ENCODE data around the gene LIFR. TPM values are rescaled to one million over a fixed set of nuclear protein-coding genes. Genes with fewer than 3 reads are reported as not detected.
A peak's percentile ranks its signal among the peaks of the same experiment; 100 is the strongest.

Gene LIFR
- total RNA-seq, 2 donors from 2014 or later, result 81.7 to 85.9 TPM

GRCh38 chr5:38598994-38599617 is 42.7 kb upstream of the LIFR start:
- H3K4me1 Mint-ChIP-seq, result peaks cover 80% of the 10 kb centered on the region
- peak overlapping the region; percentile 14 for H3K9ac ChIP-seq (ENCODE audit: extremely low read depth, low read length, poor library complexity, severe bottlenecking)
- H3K36me3 ChIP-seq (ENCODE audit: control insufficient read depth, insufficient read depth, low read length), result no peaks in the 10 kb centered on the region
- 73 to 100% methylated on average over 1 to 2 of the region's 2 CpGs for WGBS, 2 experiments (ENCODE audit: insufficient coverage in 1 of 2, insufficient read length in 1 of 2)
- peak overlapping the region; percentile 49 for H3K4me3 ChIP-seq (ENCODE audit: low read length)
- no peaks in the 10 kb centered on the region for H3K27me3 ChIP-seq (ENCODE audit: control insufficient read depth, insufficient read depth, low read length, poor library complexity, severe bottlenecking)
- DNase-seq, result no peak
- no peak overlapping the region for H3K27ac ChIP-seq (ENCODE audit: low read depth, low read length)
- peak overlapping the region; percentile 62 for H3K27ac Mint-ChIP-seq
- no peaks in the 10 kb centered on the region for H3K9me3 Mint-ChIP-seq
- H3K36me3 Mint-ChIP-seq (ENCODE audit: low read depth), result no peaks in the 10 kb centered on the region
- H3K9me3 ChIP-seq (ENCODE audit: control insufficient read depth, low read length), result no peaks in the 10 kb centered on the region
- peaks cover 37% of the 10 kb centered on the region for H3K4me1 ChIP-seq (ENCODE audit: control insufficient read depth, insufficient read depth, low read length)
- TF ChIP-seq CTCF (conservative IDR thresholded peaks at IDR 0.05), result no peak
- H3K4me3 Mint-ChIP-seq, result no peak overlapping the region
- H3K27me3 Mint-ChIP-seq (ENCODE audit: insufficient read depth), result no peaks in the 10 kb centered on the region

GRCh38 chr5:38598296-38598993 is 42.0 kb upstream of the LIFR start:
- Mint-ChIP-seq H3K9me3 (no peaks in the 10 kb centered on the region), H3K27me3 (ENCODE audit: insufficient read depth) (no peaks in the 10 kb centered on the region), H3K36me3 (ENCODE audit: low read depth) (no peaks in the 10 kb centered on the region), H3K4me3 (no peak overlapping the region), H3K4me1 (peaks cover 76% of the 10 kb centered on the region), H3K27ac (peak overlapping the region; percentile 80)
- Histone ChIP-seq H3K4me1 (ENCODE audit: control insufficient read depth, insufficient read depth, low read length) (peaks cover 37% of the 10 kb centered on the region), H3K27me3 (ENCODE audit: control insufficient read depth, insufficient read depth, low read length, poor library complexity, severe bottlenecking) (no peaks in the 10 kb centered on the region), H3K9me3 (ENCODE audit: control insufficient read depth, low read length) (no peaks in the 10 kb centered on the region), H3K27ac (ENCODE audit: low read depth, low read length) (no peak overlapping the region), H3K4me3 (ENCODE audit: low read length) (peak overlapping the region; percentile 49), H3K9ac (ENCODE audit: extremely low read depth, low read length, poor library complexity, severe bottlenecking) (peak overlapping the region; percentile 1), H3K36me3 (ENCODE audit: control insufficient read depth, insufficient read depth, low read length) (no peaks in the 10 kb centered on the region)
- WGBS, 2 experiments (ENCODE audit: insufficient coverage in 1 of 2, insufficient read length in 1 of 2), result 70 to 86% methylated on average over 6 to 8 of the region's 8 CpGs
- DNase-seq, result no peak
- TF ChIP-seq CTCF (conservative IDR thresholded peaks at IDR 0.05), result no peak

- TF ChIP-seq CTCF (conservative IDR thresholded peaks at IDR 0.05), result no peak
- Histone ChIP-seq H3K36me3 (ENCODE audit: control insufficient read depth, insufficient read depth, low read length) (no peaks in the 10 kb centered on the region), H3K27ac (ENCODE audit: low read depth, low read length) (no peak overlapping the region), H3K9me3 (ENCODE audit: control insufficient read depth, low read length) (no peaks in the 10 kb centered on the region), H3K4me1 (ENCODE audit: control insufficient read depth, insufficient read depth, low read length) (peaks cover 32% of the 10 kb centered on the region), H3K9ac (ENCODE audit: extremely low read depth, low read length, poor library complexity, severe bottlenecking) (no peak overlapping the region), H3K4me3 (ENCODE audit: low read length) (no peak overlapping the region), H3K27me3 (ENCODE audit: control insufficient read depth, insufficient read depth, low read length, poor library complexity, severe bottlenecking) (no peaks in the 10 kb centered on the region)
- peaks cover 61% of the 10 kb centered on the region for H3K4me1 Mint-ChIP-seq
- H3K36me3 Mint-ChIP-seq (ENCODE audit: low read depth), result no peaks in the 10 kb centered on the region
- peak overlapping the region; percentile 37 for H3K27ac Mint-ChIP-seq
- WGBS, 2 experiments (ENCODE audit: insufficient coverage in 1 of 2, insufficient read length in 1 of 2), result 35 to 80% methylated on average over 1 to 2 of the region's 2 CpGs
- no peaks in the 10 kb centered on the region for H3K27me3 Mint-ChIP-seq (ENCODE audit: insufficient read depth)
- H3K4me3 Mint-ChIP-seq, result no peak overlapping the region
- peak; percentile 69 for DNase-seq
- no peaks in the 10 kb centered on the region for H3K9me3 Mint-ChIP-seq
These were observed 40.5 kb upstream of the LIFR start for GRCh38 chr5:38596981-38597380.

Data from endodermal cell (in vitro differentiated cells).